Endothelial cell of umbilical vein (primary cell): ENCODE measurements around the gene SDHB.

Experiments used
- POLR2A ChIP-seq: IDR thresholded peaks from 2 replicates; pipeline ENCODE4 v1.6.1; 2012; ENCODE audit warnings: low read depth, mild to moderate bottlenecking, control low read depth, low read length
- POLR2AphosphoS5 ChIP-seq: IDR thresholded peaks from 2 replicates; pipeline ENCODE4 v1.6.1; 2012; ENCODE audit warnings: low read depth, mild to moderate bottlenecking, control low read depth, low read length, moderate library complexity; ENCODE audit not compliant: insufficient read depth

- no peak for TF ChIP-seq POLR2AphosphoS5
- no peak for TF ChIP-seq POLR2A
Measured at GRCh38 chr1:16978567-16979474, 75.0 kb downstream of the SDHB start.
